AG09319 (cell line): ENCODE results near the gene MEF2B.

ENCODE experiments used
- DNase-seq: peaks from one replicate; pipeline ENCODE4 v3.0.0-alpha.2; 2010; ENCODE audit warnings: low read depth; ENCODE audit errors: extremely low read depth
- CTCF ChIP-seq: IDR thresholded peaks from 2 replicates; pipeline ENCODE4 v1.5.1; 2011; ENCODE audit warnings: low read depth, mild to moderate bottlenecking, inconsistent platforms, low read length, moderate library complexity

Gene MEF2B

DNA sequence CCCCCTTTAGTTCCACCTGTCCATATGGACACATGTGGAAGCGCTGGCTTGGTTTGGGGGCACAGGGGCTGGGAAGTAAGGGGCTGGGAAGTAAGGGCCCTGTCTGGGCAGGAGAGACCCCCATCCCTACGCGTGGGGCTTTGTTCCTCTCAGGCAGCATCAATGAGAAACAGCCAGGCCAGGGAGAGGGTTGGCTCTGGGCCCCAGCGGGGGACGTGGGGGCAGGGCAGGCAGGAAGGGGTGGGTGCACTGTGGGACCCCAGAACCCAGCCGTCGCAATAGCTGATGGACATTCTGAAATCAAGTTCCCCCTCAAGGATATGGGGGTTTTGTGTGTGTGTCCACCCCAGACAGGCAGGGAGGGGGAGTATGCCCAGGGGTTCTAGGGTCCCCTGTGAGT lies 42.9 kb upstream of the MEF2B start:
- DNase-seq, result no peak
- TF ChIP-seq CTCF, result no peak

- no peak for DNase-seq
These were observed 41.7 kb upstream of the MEF2B start, which contains the start of gene NCAN for GRCh38 chr19:19211499-19212420. TSS of gene NCAN (plus strand) at chr19:19211958. CDS start at chr19:19216954, 4,996 bp downstream.

GRCh38 chr19:19209372-19209771 lies 39.3 kb upstream of the MEF2B start:
- TF ChIP-seq CTCF, result no peak
- no peak for DNase-seq

More at GRCh38 chr19:19211499-19212420, 41.7 kb upstream of the MEF2B start, which contains the start of gene NCAN:
- no peak for TF ChIP-seq CTCF

GRCh38 chr19:19207637-19208572 lies 37.8 kb upstream of the MEF2B start:
- no peak for TF ChIP-seq CTCF
- no peak for DNase-seq

GRCh38 chr19:19206938-19207337 lies 36.9 kb upstream of the MEF2B start:
- TF ChIP-seq CTCF, result no peak
- DNase-seq, result no peak

- no peak for DNase-seq
These were observed 35.6 kb upstream of the MEF2B start for GRCh38 chr19:19205416-19206410.

More at GRCh38 chr19:19205416-19206410, 35.6 kb upstream of the MEF2B start:
- no peak for TF ChIP-seq CTCF
